ENCODE results near the gene WNT7B.

The WNT7B gene

GRCh38 chr22:45919504-45920286, 57.3 kb downstream of the WNT7B start:
- no peak overlapping the region for H3K4me3 ChIP-seq
- H3K9me3 ChIP-seq (ENCODE audit: low read depth, low read length): no peaks in the 10 kb centered on the region
- H3K36me3 ChIP-seq (ENCODE audit: insufficient read depth, low read length): no peaks in the 10 kb centered on the region
- DNase-seq (ENCODE audit: low read depth, low spot score): no peak
- H3K9ac ChIP-seq (ENCODE audit: insufficient read length): no peak overlapping the region
- no peak overlapping the region for H3K27ac ChIP-seq
- TF ChIP-seq EZH2 (IDR thresholded peaks at IDR 0.05) (no peak), POLR2AphosphoS5 (IDR thresholded peaks at IDR 0.05; ENCODE audit: borderline replicate concordance, low read depth, low read length) (no peak), FOXP2 (optimal IDR thresholded peaks at IDR 0.05; ENCODE audit: control extremely low read depth, extremely low read length, insufficient read depth) (no peak)

- no peak for DNase-seq (ENCODE audit: low read depth, low spot score)
- H3K27ac ChIP-seq: no peak overlapping the region
- no peak overlapping the region for H3K9ac ChIP-seq (ENCODE audit: insufficient read length)
- H3K36me3 ChIP-seq (ENCODE audit: insufficient read depth, low read length): no peaks in the 10 kb centered on the region
- H3K9me3 ChIP-seq (ENCODE audit: low read depth, low read length): no peaks in the 10 kb centered on the region
- no peak for TF ChIP-seq EZH2 (IDR thresholded peaks at IDR 0.05)
- no peak for TF ChIP-seq FOXP2 (optimal IDR thresholded peaks at IDR 0.05; ENCODE audit: control extremely low read depth, extremely low read length, insufficient read depth)
- no peak for TF ChIP-seq POLR2AphosphoS5 (IDR thresholded peaks at IDR 0.05; ENCODE audit: borderline replicate concordance, low read depth, low read length)
- no peak overlapping the region for H3K4me3 ChIP-seq
These were observed 58.2 kb downstream of the WNT7B start for GRCh38 chr22:45918459-45919370.

GRCh38 chr22:45917700-45918458, 59.1 kb downstream of the WNT7B start:
- Histone ChIP-seq H3K9me3 (ENCODE audit: low read depth, low read length) (no peaks in the 10 kb centered on the region), H3K27ac (no peak overlapping the region), H3K36me3 (ENCODE audit: insufficient read depth, low read length) (no peaks in the 10 kb centered on the region), H3K9ac (ENCODE audit: insufficient read length) (no peak overlapping the region), H3K4me3 (no peak overlapping the region)
- TF ChIP-seq FOXP2 (optimal IDR thresholded peaks at IDR 0.05; ENCODE audit: control extremely low read depth, extremely low read length, insufficient read depth): no peak
- TF ChIP-seq POLR2AphosphoS5 (IDR thresholded peaks at IDR 0.05; ENCODE audit: borderline replicate concordance, low read depth, low read length): no peak
- TF ChIP-seq EZH2 (IDR thresholded peaks at IDR 0.05): no peak
- no peak for DNase-seq (ENCODE audit: low read depth, low spot score)

GRCh38 chr22:45917146-45917545, 59.8 kb downstream of the WNT7B start:
- H3K4me3 ChIP-seq: no peak overlapping the region
- DNase-seq (ENCODE audit: low read depth, low spot score): no peak

GRCh38 chr22:45916515-45916914, 60.4 kb downstream of the WNT7B start:
- Histone ChIP-seq H3K27ac (no peak overlapping the region), H3K9me3 (ENCODE audit: low read depth, low read length) (no peaks in the 10 kb centered on the region), H3K4me3 (no peak overlapping the region), H3K9ac (ENCODE audit: insufficient read length) (no peak overlapping the region), H3K36me3 (ENCODE audit: insufficient read depth, low read length) (no peaks in the 10 kb centered on the region)
- TF ChIP-seq EZH2 (IDR thresholded peaks at IDR 0.05): no peak
- no peak for TF ChIP-seq POLR2AphosphoS5 (IDR thresholded peaks at IDR 0.05; ENCODE audit: borderline replicate concordance, low read depth, low read length)
- no peak for TF ChIP-seq FOXP2 (optimal IDR thresholded peaks at IDR 0.05; ENCODE audit: control extremely low read depth, extremely low read length, insufficient read depth)
- DNase-seq (ENCODE audit: low read depth, low spot score): no peak

More at GRCh38 chr22:45917146-45917545, 59.8 kb downstream of the WNT7B start:
- Histone ChIP-seq H3K9ac (ENCODE audit: insufficient read length) (no peak overlapping the region), H3K9me3 (ENCODE audit: low read depth, low read length) (no peaks in the 10 kb centered on the region), H3K36me3 (ENCODE audit: insufficient read depth, low read length) (no peaks in the 10 kb centered on the region), H3K27ac (no peak overlapping the region)
- no peak for TF ChIP-seq POLR2AphosphoS5 (IDR thresholded peaks at IDR 0.05; ENCODE audit: borderline replicate concordance, low read depth, low read length)
- TF ChIP-seq EZH2 (IDR thresholded peaks at IDR 0.05): no peak
- TF ChIP-seq FOXP2 (optimal IDR thresholded peaks at IDR 0.05; ENCODE audit: control extremely low read depth, extremely low read length, insufficient read depth): no peak

- Histone ChIP-seq H3K9ac (ENCODE audit: insufficient read length) (no peak overlapping the region), H3K27ac (no peak overlapping the region), H3K4me3 (no peak overlapping the region), H3K36me3 (ENCODE audit: insufficient read depth, low read length) (no peaks in the 10 kb centered on the region), H3K9me3 (ENCODE audit: low read depth, low read length) (no peaks in the 10 kb centered on the region)
- no peak for DNase-seq (ENCODE audit: low read depth, low spot score)
- TF ChIP-seq EZH2 (IDR thresholded peaks at IDR 0.05) (no peak), POLR2AphosphoS5 (IDR thresholded peaks at IDR 0.05; ENCODE audit: borderline replicate concordance, low read depth, low read length) (no peak), FOXP2 (optimal IDR thresholded peaks at IDR 0.05; ENCODE audit: control extremely low read depth, extremely low read length, insufficient read depth) (no peak)
These were observed 61.1 kb downstream of the WNT7B start for GRCh38 chr22:45915841-45916240.

GRCh38 chr22:45915151-45915550, 61.8 kb downstream of the WNT7B start:
- TF ChIP-seq POLR2AphosphoS5 (IDR thresholded peaks at IDR 0.05; ENCODE audit: borderline replicate concordance, low read depth, low read length): no peak
- no peak for TF ChIP-seq EZH2 (IDR thresholded peaks at IDR 0.05)
- TF ChIP-seq FOXP2 (optimal IDR thresholded peaks at IDR 0.05; ENCODE audit: control extremely low read depth, extremely low read length, insufficient read depth): no peak
- no peak overlapping the region for H3K4me3 ChIP-seq
- H3K9me3 ChIP-seq (ENCODE audit: low read depth, low read length): no peaks in the 10 kb centered on the region
- no peak overlapping the region for H3K27ac ChIP-seq
- no peak overlapping the region for H3K9ac ChIP-seq (ENCODE audit: insufficient read length)
- no peaks in the 10 kb centered on the region for H3K36me3 ChIP-seq (ENCODE audit: insufficient read depth, low read length)
- DNase-seq (ENCODE audit: low read depth, low spot score): no peak
